Embryonic facial prominence (tissue), 1 donor: ENCODE measurements around the gene MYO5B.
"Not testable (repeated sequence)": the region's sequence is repeated elsewhere in the genome, so short reads cannot be mapped to it uniquely, and the experiment has no call there.

Source experiments
- DNase-seq: peaks from one replicate; pipeline ENCODE4 v3.0.0-alpha.2; 2016; ENCODE audit errors: extremely low spot score

Gene MYO5B

GRCh38 chr18:49837316-49837835 is 357.6 kb downstream of the MYO5B start:
- not testable (repeated sequence) for DNase-seq

GRCh38 chr18:49835405-49835804 is 359.5 kb downstream of the MYO5B start:
- no peak for DNase-seq

- DNase-seq: no peak
Measured at GRCh38 chr18:49834258-49834657, 360.7 kb downstream of the MYO5B start.

GRCh38 chr18:49833814-49834213 is 361.1 kb downstream of the MYO5B start:
- DNase-seq: no peak

- DNase-seq: no peak
Measured at GRCh38 chr18:49832221-49832647, 362.7 kb downstream of the MYO5B start.

- no peak for DNase-seq
Measured at GRCh38 chr18:49827996-49828395, 367.0 kb downstream of the MYO5B start.

GRCh38 chr18:49819823-49820671 is 374.9 kb downstream of the MYO5B start:
- no peak for DNase-seq

- no peak for DNase-seq
Measured at GRCh38 chr18:49819071-49819662, 375.8 kb downstream of the MYO5B start.

- no peak for DNase-seq
Measured at GRCh38 chr18:49817947-49818346, 377.0 kb downstream of the MYO5B start.

- no peak for DNase-seq
Measured at GRCh38 chr18:49815927-49816326, 379.0 kb downstream of the MYO5B start.

GRCh38 chr18:49814147-49814499 is 380.8 kb downstream of the MYO5B start:
- peak; percentile 38 for DNase-seq

GRCh38 chr18:49813319-49814146 is 381.4 kb downstream of the MYO5B start, which contains the start of gene ACAA2:
TSS of gene ACAA2 (minus strand) at chr18:49813533. CDS start at chr18:49813484, 49 bp downstream.
- DNase-seq: peak; percentile 45

- no peak for DNase-seq
Measured at GRCh38 chr18:49813069-49813318, 382.0 kb downstream of the MYO5B start.

GRCh38 chr18:49812286-49813068 is 382.5 kb downstream of the MYO5B start:
- DNase-seq: peak; percentile 7

GRCh38 chr18:49811151-49811938 is 383.6 kb downstream of the MYO5B start:
- no peak for DNase-seq

GRCh38 chr18:49808553-49809191 is 386.3 kb downstream of the MYO5B start:
- DNase-seq: not testable (repeated sequence)

GRCh38 chr18:49804096-49804495 is 390.9 kb downstream of the MYO5B start:
- no peak for DNase-seq

- no peak for DNase-seq
Measured at GRCh38 chr18:49802623-49803022, 392.3 kb downstream of the MYO5B start.

GRCh38 chr18:49800491-49800890 is 394.5 kb downstream of the MYO5B start:
- not testable (repeated sequence) for DNase-seq

- not testable (repeated sequence) for DNase-seq
Measured at GRCh38 chr18:49799806-49800205, 395.1 kb downstream of the MYO5B start.
